ENCODE data around the gene FRMD3.

DNA sequence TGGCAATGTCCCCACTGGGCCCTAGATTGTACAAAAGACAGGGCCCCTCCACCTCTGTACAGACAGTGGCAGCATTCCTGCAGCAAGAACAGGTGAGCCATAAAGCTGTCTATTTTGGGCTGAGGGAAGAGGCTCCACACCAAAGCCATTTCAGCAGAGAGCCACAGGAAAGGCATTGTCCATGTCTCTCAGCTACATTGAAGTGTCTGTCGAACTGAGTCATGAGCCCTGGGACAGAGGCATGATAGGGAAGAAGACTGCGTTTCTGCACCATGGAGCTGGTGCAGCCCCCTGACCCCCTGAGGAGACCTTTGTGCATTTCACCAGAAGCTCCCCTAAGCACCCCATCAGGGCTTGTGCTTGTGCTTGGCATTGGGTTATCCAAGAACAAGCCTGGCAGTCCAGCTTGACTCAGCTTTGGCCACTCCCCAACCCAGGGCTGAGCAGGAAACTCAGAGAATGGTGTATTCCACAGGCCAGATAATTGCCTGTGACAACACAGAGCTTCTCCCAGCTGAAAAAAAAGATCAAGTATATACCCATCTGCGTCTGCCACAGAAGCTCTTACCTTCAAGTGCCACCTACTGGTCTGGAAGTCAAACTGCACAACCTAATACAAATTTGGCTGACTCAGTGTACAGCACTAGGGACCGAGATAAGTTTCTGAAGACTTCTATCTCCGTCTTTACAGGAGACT lies 5.9 kb upstream of the FRMD3 start:
- TF ChIP-seq POLR2AphosphoS5 (IDR thresholded peaks at IDR 0.05) (no peak), POLR2A (IDR thresholded peaks at IDR 0.05; ENCODE audit: low read depth) (no peak), EP300 (IDR thresholded peaks at IDR 0.05) (no peak)
- TF ChIP-seq, protein P1, sequence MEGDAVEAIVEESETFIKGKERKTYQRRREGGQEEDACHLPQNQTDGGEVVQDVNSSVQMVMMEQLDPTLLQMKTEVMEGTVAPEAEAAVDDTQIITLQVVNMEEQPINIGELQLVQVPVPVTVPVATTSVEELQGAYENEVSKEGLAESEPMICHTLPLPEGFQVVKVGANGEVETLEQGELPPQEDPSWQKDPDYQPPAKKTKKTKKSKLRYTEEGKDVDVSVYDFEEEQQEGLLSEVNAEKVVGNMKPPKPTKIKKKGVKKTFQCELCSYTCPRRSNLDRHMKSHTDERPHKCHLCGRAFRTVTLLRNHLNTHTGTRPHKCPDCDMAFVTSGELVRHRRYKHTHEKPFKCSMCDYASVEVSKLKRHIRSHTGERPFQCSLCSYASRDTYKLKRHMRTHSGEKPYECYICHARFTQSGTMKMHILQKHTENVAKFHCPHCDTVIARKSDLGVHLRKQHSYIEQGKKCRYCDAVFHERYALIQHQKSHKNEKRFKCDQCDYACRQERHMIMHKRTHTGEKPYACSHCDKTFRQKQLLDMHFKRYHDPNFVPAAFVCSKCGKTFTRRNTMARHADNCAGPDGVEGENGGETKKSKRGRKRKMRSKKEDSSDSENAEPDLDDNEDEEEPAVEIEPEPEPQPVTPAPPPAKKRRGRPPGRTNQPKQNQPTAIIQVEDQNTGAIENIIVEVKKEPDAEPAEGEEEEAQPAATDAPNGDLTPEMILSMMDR (IDR thresholded peaks at IDR 0.05) = peak; percentile 55 to 71 (median 61)
